HG02885 (cell line): ENCODE data around the gene SLC9A7.
"Not testable (repeated sequence)": the region's sequence is repeated elsewhere in the genome, so short reads cannot be mapped to it uniquely, and the experiment has no call there.

Experiments
- ATAC-seq: cut with Tn5 transposase; IDR thresholded peaks from one replicate; pipeline ENCODE4 v1.9.1; 2021; ENCODE audit warnings: mild to moderate bottlenecking; ENCODE audit not compliant: unreplicated experiment, poor library complexity

Gene SLC9A7

DNA sequence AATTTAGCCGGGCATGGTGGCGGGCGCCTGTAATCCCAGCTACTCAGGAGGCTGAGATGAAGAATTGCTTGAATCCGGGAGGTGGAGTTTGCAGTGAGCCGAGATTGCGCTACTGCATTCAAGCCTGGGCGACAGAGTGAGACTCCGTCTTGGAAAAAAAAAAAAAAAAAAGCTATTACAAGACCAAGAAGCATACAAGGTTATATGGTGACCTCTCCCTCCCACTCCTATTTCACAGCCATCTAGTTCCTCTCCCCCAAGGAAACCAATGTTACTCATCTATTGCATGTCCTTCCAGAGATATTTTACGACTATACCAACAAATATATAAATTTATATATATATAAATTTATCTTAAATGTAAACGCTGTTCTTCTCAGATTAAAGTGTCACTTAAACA is 3.2 kb downstream of the SLC9A7 start:
- no peak for ATAC-seq

DNA sequence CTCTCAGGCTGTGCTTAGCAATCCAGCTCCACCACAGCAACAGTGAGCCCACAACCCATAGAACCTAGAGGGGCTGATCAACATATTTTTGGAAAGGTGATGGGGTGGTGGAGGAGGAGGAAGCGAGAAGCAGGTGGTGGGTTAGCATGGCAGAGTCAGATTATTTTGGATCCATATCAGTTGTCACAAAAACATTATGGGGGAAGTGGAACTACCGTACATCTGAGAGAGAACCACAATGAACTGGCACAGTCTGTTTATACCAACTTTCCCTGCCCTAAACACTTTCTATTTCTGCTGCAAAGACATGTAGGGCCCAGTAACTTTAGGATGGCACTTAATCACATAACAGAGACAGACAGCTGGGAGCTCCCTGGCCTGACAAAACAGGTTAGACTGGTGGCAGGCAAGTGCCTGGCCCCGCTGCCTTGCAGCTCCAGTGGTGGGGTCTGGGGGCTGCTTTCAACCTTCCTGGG is 4.3 kb downstream of the SLC9A7 start:
- no peak for ATAC-seq

DNA sequence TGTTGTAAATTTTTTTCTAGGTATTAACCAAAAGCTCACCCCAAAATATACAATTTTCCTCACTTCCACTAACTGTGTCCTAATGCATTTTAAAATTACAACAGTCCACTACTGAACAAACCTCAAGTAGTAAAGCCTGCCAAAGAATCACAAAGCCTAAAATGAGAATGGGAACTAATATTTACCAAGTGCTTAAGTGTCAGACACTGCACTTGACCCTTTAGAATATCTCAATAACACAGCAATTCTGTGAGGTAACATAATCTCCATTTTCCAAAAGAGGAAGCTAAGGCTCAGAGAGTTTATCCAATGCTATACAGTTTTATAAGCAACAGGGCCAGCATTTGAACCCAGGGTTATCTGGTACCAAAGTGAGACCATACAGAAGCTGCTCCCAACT is 4.9 kb downstream of the SLC9A7 start:
- no peak for ATAC-seq

DNA sequence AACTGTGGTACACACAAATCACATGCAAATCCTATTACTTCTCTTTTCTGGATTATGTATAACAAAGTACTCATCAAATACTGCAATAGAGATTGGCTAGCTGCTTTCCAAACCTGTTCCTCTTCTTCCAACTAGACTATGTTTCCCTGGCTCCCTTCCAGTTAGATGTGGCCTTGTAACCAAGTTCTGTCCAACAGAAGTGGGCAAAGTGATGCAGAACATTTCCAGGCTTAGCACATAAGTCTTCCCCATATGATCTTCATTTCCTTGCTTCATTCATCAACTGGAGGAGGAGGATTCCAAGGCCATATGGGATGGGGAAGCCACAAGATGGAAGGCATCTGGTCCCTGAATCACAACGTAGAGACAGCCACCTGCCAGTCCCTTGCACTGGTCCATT is 8.0 kb downstream of the SLC9A7 start:
- ATAC-seq: no peak

DNA sequence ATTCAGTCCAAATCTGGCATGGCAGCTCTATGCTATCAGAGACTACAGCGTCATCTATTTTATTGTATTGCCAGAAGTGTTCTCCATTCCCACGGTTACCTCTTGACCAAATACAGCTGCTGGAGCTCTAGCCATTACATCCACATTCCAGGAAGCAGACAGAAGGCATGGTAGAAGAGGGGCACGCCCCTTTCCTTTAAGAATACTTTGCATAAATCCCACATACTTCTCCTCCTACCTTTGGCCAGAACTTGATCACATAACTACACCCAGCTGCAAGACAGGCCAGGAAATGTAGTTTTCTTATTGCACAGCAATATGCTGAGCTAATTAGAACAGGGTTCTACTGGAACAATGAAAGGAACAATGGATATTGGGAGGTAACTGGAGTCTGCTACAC is 14.9 kb downstream of the SLC9A7 start:
- no peak for ATAC-seq

DNA sequence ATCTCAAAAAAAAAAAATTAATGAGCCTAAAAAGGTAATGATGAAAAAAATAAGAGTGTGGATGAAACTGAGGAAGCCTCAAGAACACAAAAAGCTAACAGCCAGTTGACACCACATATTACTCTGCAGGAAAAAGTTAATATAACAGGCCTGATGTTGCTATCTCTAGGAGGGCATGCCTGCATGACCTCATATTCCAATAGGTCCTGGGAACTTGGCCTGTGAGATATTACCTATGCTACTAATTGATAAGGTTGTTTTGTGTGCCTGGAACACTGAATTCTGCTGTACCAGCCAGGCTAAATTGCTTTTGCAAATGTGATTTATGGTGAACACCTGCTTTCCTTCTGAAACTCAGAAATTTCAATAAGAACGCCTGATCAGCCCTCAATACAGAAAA is 15.9 kb downstream of the SLC9A7 start:
- no peak for ATAC-seq

DNA sequence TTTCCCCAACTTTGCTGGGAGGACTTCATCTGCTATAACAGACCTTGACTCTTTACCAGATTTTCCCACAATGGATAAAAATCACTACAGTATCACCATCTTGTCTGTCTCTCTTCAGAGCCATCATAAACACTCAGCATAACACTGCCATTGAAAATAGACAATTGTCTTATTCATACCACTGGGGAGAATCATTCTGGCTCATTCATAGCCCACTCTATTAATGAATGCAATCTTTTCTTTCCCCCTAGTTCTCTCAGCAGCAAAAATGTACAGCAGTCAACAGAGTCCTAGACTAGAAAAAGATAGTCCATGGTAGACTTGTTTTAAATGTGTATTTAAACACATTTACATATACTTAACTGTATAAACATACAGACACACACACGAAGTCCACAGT is 19.2 kb downstream of the SLC9A7 start:
- no peak for ATAC-seq

DNA sequence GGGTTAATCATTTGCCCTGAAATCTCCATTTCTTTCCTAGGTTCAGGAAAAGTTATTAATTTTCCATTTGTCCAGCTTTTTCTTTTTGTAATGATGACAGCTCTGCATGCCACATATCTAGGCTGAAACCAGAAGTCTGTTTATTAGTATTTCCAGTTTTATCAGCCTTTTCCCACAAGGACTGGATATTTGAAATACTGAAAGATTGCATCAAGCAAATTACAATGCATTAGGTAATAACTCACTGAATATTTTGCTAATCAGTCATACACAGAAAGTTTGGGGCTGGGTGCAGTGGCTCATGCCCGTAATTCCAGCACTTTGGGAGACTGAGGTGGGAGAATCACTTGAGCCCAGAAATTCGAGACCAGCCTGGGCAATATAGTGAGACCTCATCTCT is 21.5 kb downstream of the SLC9A7 start:
- no peak for ATAC-seq

DNA sequence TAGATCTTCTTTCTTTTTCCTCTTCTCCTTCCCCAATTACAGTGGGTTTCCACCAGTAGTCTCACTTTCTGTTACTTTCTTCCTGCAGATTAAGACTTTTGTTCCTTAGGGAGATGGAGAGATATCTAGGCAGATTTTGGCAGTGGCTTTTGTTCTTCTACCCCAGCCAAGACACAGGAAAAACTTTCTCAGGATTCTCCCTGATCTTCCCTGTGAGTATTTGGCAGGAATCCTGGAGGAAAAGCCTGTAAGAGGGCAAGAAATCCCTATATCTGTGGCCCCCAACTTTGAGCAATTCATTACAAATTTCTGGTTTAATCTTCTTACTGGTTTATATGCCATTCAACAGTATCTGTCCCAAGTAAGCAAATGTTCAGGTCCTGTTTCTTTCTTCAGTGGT is 21.9 kb downstream of the SLC9A7 start:
- no peak for ATAC-seq

DNA sequence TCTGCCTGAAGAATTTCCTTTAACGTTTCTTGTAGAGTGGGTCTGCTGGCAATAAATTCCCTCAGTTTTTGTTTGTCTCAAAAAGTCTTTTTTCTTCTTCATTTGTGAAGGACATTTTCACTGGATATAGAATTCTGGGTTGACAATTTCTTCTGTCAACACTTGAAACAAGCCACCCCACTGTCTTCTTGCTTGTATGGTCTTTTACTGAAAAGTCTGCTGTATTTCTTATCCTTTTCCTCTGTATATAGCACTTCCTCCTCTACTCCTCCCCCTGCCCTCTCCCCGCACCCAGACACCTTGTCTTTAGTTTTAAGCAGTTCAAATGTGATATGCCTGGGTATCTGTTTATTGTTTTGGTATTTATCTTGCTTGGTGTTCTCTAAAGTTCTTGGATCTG is 23.3 kb downstream of the SLC9A7 start:
- no peak for ATAC-seq

DNA sequence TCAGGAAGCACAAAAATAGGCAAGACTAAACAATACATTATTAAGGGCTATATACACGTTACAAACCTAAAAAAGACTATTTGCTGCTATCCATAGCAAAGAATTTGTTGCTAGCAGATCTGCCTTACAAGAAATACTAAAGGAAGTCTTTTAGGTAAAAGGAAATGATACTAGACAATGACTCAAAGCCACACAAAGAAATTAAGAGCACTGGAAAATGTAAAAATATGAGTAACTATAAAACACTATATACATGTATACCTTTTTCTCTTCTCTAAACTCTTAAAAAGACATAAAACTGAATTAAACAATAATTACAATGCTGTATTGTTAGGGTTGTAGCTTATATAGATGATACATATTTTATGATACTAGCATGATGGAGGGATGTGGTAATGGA is 25.7 kb downstream of the SLC9A7 start:
- ATAC-seq: no peak

DNA sequence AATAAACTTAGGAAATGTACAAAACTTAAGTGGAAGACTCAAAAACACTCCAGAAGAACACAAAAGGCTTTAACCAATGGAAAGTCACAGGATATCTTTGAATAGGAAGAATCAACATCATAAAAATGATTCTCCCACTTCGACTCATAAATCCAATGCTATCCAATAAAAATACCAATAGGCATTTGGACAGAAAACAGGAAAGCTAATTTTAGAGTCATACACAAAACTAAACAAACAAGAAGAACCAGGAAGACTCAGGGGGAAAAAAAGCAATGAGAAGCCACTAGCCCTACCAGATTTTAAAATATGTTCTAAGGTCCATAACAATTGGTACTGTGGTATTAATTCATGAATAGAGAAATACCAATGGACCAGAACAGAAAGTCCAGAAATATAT is 28.2 kb downstream of the SLC9A7 start:
- no peak for ATAC-seq

DNA sequence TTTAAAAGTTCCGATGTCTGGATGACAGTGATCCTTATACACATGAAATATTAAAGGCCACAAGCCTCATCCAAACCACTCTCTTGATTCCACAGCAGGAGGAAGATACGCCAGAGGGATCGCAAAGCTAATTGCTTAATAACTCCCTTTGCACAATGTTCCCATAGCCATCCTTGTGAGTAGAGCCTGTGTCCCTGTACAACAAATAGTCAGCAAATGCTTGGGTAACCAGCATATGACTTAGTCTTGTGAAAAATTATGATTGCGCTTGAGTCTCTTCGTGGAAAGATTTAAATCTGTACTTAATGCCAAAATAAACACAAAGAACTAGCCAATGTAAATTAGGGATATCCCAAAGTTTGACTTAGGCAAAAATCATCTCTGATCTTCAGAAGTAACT is 31.5 kb downstream of the SLC9A7 start:
- ATAC-seq: no peak

DNA sequence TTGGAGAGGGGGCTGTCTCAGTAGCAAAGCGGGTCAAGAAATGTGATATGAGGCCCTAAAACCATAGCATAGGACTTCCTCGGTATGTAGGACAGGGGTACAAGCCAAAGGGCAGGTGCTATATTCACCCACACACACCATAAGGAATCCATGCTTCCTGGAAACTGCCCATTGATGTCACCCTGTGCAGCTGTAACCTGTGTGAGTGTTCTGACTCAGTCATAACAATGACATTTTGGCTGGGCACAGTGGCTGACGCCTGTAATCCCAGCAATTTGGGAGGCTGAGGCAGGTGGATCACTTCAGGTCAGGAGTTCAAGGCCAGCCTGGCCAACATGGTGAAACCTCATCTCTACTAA is 35.4 kb downstream of the SLC9A7 start:
- ATAC-seq: not testable (repeated sequence)

DNA sequence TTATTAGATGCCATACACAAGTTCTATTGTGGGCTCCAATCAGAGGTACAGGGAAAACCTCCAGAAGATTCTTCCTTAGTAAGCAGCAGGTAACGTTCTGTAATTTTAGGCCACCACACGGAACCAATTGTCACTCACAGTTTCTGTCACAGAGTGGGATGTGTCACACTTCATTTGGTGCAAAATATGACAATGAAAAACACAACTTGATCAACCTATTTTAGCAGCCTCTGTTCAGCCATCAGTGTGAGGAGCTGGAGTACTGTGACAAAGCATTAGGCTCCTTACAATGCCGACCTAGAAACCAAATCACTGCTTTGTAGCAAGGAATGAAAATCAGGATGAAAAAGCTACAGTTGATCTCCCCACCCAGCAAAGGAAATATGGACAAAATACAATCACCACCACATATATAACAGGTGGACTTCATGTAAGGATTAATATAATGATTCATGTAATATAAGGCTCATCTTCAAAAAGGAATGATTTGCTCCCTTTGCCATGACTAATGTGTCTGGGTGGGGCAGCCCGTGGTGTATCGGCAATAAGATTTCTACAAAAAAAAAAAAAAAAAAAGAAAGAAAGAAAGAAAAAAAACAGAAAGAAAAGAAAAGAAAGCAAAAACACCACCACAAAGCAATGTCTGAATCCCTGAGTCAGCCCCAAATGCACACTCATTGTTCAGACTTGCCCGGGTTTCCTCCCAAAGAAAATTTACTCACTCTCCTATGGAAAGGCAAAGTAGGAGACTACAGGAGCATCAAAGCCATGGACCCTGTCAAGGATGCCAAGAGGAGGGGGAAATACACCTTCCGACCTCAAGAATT is 36.0 kb downstream of the SLC9A7 start:
- no peak for ATAC-seq

DNA sequence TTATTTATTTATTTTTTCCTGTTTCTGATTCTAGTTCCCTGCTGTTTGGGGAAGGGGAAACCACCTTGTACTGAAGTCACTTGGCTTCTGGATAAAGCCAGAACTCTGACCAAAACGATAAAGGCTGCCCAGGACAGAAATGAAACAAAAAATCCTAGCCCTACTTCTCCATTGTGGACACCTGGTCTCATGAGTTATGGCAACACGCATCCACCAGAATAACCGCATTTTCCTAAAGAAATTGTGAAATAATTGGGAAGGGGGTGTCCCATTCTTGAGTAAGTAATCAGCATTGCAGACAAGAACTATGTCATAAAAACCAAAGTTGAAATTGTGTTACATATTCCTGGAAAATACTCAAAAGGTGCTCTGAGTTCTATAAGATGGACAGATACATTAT is 42.1 kb downstream of the SLC9A7 start:
- no peak for ATAC-seq

DNA sequence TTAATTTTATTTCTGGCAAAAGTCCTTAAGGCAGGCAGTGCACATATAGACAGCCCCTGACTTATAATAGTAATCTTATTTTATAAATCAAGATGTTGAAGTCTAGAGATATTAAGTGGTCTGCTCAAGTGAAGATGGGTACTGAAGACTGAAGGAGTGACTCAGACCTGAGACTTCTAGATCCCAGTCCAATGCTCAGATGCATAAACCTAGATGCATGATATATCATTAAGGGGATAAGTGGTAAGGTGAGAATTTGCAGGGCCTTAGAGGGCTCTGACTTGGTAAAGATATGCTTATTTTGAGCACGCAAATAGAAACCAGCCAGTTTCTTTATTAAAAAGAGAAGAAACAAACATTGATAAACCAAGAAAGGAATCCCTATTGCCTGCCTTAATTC is 42.9 kb downstream of the SLC9A7 start:
- ATAC-seq: no peak

DNA sequence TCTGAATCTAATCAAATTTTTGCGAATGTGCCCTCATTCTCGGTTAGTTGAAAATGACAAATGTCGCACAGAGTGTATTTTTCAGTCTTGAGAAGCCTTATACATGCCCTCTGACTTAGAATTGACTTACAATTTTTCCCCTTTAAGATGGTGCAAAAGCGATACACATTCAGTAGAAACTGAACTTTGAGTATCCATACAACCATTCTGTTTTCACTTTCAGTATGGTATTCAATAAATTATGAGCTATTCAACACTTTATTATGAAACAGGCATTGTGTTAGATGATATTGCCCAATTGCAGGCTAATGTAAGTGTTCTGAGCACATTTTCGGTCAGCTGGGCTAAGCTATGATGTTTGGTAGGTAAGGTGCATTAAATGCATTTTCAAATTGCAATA is 43.4 kb downstream of the SLC9A7 start:
- ATAC-seq: no peak

DNA sequence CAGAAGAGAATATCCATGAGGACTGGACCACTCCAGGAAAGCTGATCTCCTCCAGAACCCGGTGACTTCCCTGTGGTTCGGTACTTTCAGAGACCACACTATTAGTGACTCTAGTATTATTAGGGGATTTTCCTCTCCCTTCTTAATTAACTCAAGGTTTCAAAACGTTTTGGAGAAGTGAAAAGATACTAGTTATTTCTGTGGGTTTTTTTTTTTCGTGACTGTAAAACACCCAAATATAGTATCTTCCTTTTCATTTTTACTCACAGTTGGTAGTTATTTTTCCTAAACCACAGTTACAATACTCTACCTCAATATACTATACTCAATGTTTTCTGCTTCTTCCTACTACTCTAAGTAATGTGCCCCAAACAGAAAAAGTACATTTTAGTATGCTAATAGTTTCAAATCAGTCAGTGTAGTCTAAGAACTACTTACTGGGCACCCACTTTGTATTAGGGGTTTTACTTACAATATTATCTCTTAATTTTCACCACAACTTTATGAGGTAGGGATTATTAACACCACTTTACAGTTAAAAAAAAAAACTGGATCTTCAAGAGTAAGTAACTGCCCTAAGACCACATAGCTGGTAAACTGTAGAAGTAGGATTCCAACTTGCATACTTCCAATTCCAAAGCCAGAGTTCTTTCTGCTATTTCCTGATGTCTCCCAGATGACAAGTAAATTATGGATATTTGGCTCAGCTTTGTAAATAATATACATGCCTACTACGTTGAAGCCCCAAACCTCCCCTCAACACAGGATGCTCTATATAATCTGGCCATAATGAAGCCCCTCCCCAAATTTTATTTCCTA is 45.0 kb downstream of the SLC9A7 start:
- ATAC-seq: peak; percentile 64

DNA sequence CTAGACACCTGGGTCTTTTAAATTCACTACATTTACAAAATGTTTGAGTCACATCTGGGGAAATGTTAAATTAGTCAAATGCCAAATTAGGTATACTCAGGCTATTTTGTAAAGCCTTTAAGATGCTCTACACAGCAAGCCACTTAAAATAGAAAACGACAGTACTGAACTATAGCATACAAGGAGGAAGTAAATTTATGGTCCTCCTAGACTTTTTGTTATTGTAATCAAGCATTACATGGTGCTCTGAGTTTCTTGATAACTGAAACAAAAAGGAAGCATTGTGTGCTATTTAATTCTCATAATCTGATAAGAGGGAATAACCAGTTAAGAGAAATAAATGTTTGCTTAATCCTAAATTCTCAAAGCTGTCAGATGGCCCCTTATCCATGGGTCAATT is 46.2 kb downstream of the SLC9A7 start:
- ATAC-seq: no peak

DNA sequence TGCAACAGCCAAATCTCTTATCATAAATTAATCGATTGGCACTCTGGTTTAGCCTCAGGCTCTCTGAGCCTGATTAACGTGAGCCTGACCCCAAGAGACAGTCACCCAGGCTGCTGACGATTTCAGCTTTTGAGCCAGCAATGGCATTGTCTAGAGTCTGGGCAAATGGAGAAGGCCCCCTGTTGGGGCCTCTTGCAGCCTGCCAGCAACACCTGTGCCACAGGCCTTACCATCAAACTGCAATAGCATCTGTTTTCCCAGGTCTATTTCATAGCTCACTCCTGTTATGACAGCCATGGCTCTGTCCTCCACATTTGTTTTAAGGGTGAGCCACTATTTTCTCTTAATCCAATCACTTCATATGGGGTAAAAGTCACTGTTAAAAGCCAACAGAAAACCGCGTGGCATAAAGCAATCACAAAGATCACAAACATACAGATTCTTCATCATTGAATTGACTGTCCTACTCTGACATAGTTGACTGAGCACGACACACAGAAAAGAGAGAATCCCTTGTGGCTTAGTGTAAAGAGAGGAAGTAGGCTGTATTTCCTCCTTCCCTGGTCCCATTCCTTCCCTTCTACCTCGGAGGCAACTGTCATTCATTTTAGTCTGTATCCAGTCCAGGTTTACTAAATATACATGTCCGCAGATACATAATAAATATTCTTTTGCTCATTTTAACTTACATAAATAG is 47.8 kb downstream of the SLC9A7 start:
- no peak for ATAC-seq
